Smooth muscle cell (in vitro differentiated cells): ENCODE data around the gene NPRL2. TPM values are rescaled to one million over a fixed set of nuclear protein-coding genes. Genes with fewer than 3 reads are reported as not detected.

Experiments
- DNase-seq: peaks from one replicate; lab custom pipeline; 2025; ENCODE audit not compliant: unreplicated experiment; lab: John Stamatoyannopoulos, UW
- H2AFZ ChIP-seq: fragments of 200-600 bp; sonication (generic); 2 replicates; pipeline ENCODE4 v1.6.0; 2016; ENCODE audit warnings: antibody characterized with exemption, low read depth, mild to moderate bottlenecking
- H3F3A ChIP-seq: fragments of 200-600 bp; sonication (generic); 2 replicates; pipeline ENCODE4 v1.6.0; 2017; ENCODE audit warnings: antibody characterized with exemption, low read depth
- H3K27ac ChIP-seq: fragments of 200-600 bp; sonication (generic); 2 replicates; pipeline ENCODE4 v1.5.1; 2016; ENCODE audit warnings: low read depth, mild to moderate bottlenecking
- H3K27me3 ChIP-seq: fragments of 200-600 bp; sonication (generic); 2 replicates; pipeline ENCODE4 v1.6.1; 2016; ENCODE audit warnings: low read depth, mild to moderate bottlenecking
- H3K36me3 ChIP-seq: fragments of 200-600 bp; sonication (generic); 2 replicates; pipeline ENCODE4 v1.5.1; 2016; ENCODE audit warnings: low read depth
- H3K4me1 ChIP-seq: fragments of 200-600 bp; sonication (generic); 2 replicates; pipeline ENCODE4 v1.5.1; 2016; ENCODE audit warnings: low read depth
- H3K4me2 ChIP-seq: fragments of 200-600 bp; sonication (generic); 2 replicates; pipeline ENCODE4 v1.6.0; 2016; ENCODE audit warnings: mild to moderate bottlenecking
- H3K4me3 ChIP-seq: fragments of 200-600 bp; sonication (generic); 2 replicates; pipeline ENCODE4 v1.5.1; 2016; ENCODE audit warnings: mild to moderate bottlenecking
- H3K79me2 ChIP-seq: fragments of 200-600 bp; sonication (generic); 2 replicates; pipeline ENCODE4 v1.6.0; 2016; ENCODE audit warnings: low read depth, mild to moderate bottlenecking
- H3K9ac ChIP-seq: fragments of 200-600 bp; sonication (generic); 2 replicates; pipeline ENCODE4 v1.6.0; 2016; ENCODE audit warnings: low read depth
- H3K9me3 ChIP-seq: fragments of 200-600 bp; sonication (generic); replicated peaks from 2 replicates; pipeline ENCODE4 v1.5.1; 2016; ENCODE audit warnings: low read depth
- H4K20me1 ChIP-seq: fragments of 200-600 bp; sonication (generic); 2 replicates; pipeline ENCODE4 v1.6.0; 2016; ENCODE audit warnings: low read depth
- WGBS: methylation state at CpG from one replicate; pipeline ENCODE4 v1.1.7; 2016; ENCODE audit warnings: low lambda C conversion rate; 5-methylcytosine and 5-hydroxymethylcytosine counted together
- polyA plus RNA-seq: library from polyadenylated mRNA; unstranded; fragments of >200 nt; fragmentation: Nextera tagmentation; extraction: Ambion mirVana; gene quantifications from 2 replicates; pipeline ENCODE4 v1.2.1, GENCODE V29; 2016
- total RNA-seq: library from RNA; depleted of rRNA; stranded (reverse); fragments of >200 nt; gene quantifications from 2 replicates; pipeline ENCODE4 v1.2.3, GENCODE V29; 2014
- TF ChIP-seq, protein P1 (sequence below): fragments of 200-600 bp; sonication (generic); IDR thresholded peaks from 2 replicates; pipeline ENCODE4 v1.5.1; 2017; ENCODE audit warnings: borderline replicate concordance, mild to moderate bottlenecking, antibody characterized with exemption; ENCODE audit not compliant: insufficient read depth, poor library complexity, severe bottlenecking

The NPRL2 gene
- total RNA-seq (18.0 and 25.1 TPM in 2 replicates), polyA plus RNA-seq (29.3 and 39.7 TPM in 2 replicates)

GRCh38 chr3:50350527-50351322, at the start of gene NPRL2, which contains the start of gene CYB561D2:
Gene NPRL2, minus strand, starts transcription at chr3:50350775. Its CDS starts 123 bp downstream, at chr3:50350652.
Gene CYB561D2, plus strand, starts transcription at chr3:50350862. Its CDS starts 572 bp downstream, at chr3:50351434.
- peaks cover 26% of the 10 kb centered on the region for H3K79me2 ChIP-seq
- WGBS = 2% methylated on average over 58 of the region's 64 CpGs
- TF ChIP-seq, protein P1, sequence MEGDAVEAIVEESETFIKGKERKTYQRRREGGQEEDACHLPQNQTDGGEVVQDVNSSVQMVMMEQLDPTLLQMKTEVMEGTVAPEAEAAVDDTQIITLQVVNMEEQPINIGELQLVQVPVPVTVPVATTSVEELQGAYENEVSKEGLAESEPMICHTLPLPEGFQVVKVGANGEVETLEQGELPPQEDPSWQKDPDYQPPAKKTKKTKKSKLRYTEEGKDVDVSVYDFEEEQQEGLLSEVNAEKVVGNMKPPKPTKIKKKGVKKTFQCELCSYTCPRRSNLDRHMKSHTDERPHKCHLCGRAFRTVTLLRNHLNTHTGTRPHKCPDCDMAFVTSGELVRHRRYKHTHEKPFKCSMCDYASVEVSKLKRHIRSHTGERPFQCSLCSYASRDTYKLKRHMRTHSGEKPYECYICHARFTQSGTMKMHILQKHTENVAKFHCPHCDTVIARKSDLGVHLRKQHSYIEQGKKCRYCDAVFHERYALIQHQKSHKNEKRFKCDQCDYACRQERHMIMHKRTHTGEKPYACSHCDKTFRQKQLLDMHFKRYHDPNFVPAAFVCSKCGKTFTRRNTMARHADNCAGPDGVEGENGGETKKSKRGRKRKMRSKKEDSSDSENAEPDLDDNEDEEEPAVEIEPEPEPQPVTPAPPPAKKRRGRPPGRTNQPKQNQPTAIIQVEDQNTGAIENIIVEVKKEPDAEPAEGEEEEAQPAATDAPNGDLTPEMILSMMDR = no peak

GRCh38 chr3:50396502-50396901, 45.9 kb upstream of the NPRL2 start:
- 82% methylated on average over 10 of the region's 10 CpGs for WGBS
- no peaks in the 10 kb centered on the region for H4K20me1 ChIP-seq
- no peak for DNase-seq
- no peak overlapping the region for H2AFZ ChIP-seq
- no peaks in the 10 kb centered on the region for H3K4me1 ChIP-seq
- no peak overlapping the region for H3K27ac ChIP-seq
- no peaks in the 10 kb centered on the region for H3F3A ChIP-seq
- H3K36me3 ChIP-seq = no peaks in the 10 kb centered on the region
- H3K27me3 ChIP-seq = peaks cover 5% of the 10 kb centered on the region
- H3K9ac ChIP-seq = no peak overlapping the region
- H3K9me3 ChIP-seq = no peaks in the 10 kb centered on the region
- no peaks in the 10 kb centered on the region for H3K79me2 ChIP-seq
- no peak overlapping the region for H3K4me2 ChIP-seq
- TF ChIP-seq, protein P1 = no peak
- no peak overlapping the region for H3K4me3 ChIP-seq

More at GRCh38 chr3:50350527-50351322, at the start of gene NPRL2, which contains the start of gene CYB561D2:
- no peaks in the 10 kb centered on the region for H3K36me3 ChIP-seq
- no peaks in the 10 kb centered on the region for H3K9me3 ChIP-seq
- peak within 1 kb of the TSS; percentile 64 for H3K27ac ChIP-seq
- no peaks in the 10 kb centered on the region for H3K27me3 ChIP-seq
- H4K20me1 ChIP-seq = peaks cover 10% of the 10 kb centered on the region
- peaks cover 15% of the 10 kb centered on the region for H3K4me1 ChIP-seq
- H3K4me2 ChIP-seq = peak within 1 kb of the TSS; percentile 94
- H2AFZ ChIP-seq = peak within 1 kb of the TSS; percentile 71
- peaks cover 8% of the 10 kb centered on the region for H3F3A ChIP-seq
- peak; percentile 89 for DNase-seq
- peak within 1 kb of the TSS; percentile 81 for H3K4me3 ChIP-seq
- peak within 1 kb of the TSS; percentile 70 for H3K9ac ChIP-seq

GRCh38 chr3:50395070-50395860, 44.7 kb upstream of the NPRL2 start:
- 88% methylated on average over 10 of the region's 10 CpGs for WGBS
- no peak overlapping the region for H3K9ac ChIP-seq

More at GRCh38 chr3:50395070-50395860, 44.7 kb upstream of the NPRL2 start:
- Histone ChIP-seq H3K27ac (no peak overlapping the region), H3K27me3 (no peaks in the 10 kb centered on the region), H3F3A (no peaks in the 10 kb centered on the region), H4K20me1 (no peaks in the 10 kb centered on the region), H3K79me2 (no peaks in the 10 kb centered on the region), H2AFZ (no peak overlapping the region), H3K4me1 (no peaks in the 10 kb centered on the region), H3K36me3 (no peaks in the 10 kb centered on the region), H3K4me2 (no peak overlapping the region), H3K4me3 (no peak overlapping the region), H3K9me3 (no peaks in the 10 kb centered on the region)
- TF ChIP-seq, protein P1 = no peak
- DNase-seq = no peak
